HAP-1 (cell line): ENCODE measurements around the gene CFAP97.
"Not testable (repeated sequence)": the region's sequence is repeated elsewhere in the genome, so short reads cannot be mapped to it uniquely, and the experiment has no call there.

Experiments used
- DNase-seq, 2 experiments: peaks; one replicate each; pipeline ENCODE4 v3.0.0-alpha.2; 2016 to 2020; ENCODE audit warnings: low spot score in 2 of 2
- H3K27me3 ChIP-seq: fragments of 250-450 bp; sonication (Bioruptor Pico); 2 replicates; pipeline ENCODE4 v1.5.1; 2020; ENCODE audit warnings: low read depth, mild to moderate bottlenecking, moderate library complexity
- H3K36me3 ChIP-seq: fragments of 250-450 bp; sonication (Bioruptor Pico); replicated peaks from 2 replicates; pipeline ENCODE4 v1.5.1; 2020; ENCODE audit warnings: mild to moderate bottlenecking
- H3K4me1 ChIP-seq: fragments of 250-450 bp; sonication (Bioruptor Pico); 2 replicates; pipeline ENCODE4 v1.5.1; 2020; ENCODE audit warnings: mild to moderate bottlenecking
- H3K4me3 ChIP-seq: fragments of 250-450 bp; sonication (Bioruptor Pico); 2 replicates; pipeline ENCODE4 v1.5.1; 2020; ENCODE audit warnings: mild to moderate bottlenecking, moderate library complexity
- H3K9me3 ChIP-seq: fragments of 250-450 bp; sonication (Bioruptor Pico); 2 replicates; pipeline ENCODE4 v1.5.1; 2020; ENCODE audit warnings: mild to moderate bottlenecking, moderate library complexity
- in situ Hi-C: fragments of 300-500 bp; cut with MboI; formaldehyde crosslinking; loops from 3 replicates; pipeline ENCODE4 v1.14.3; 2020; ENCODE audit warnings: low sequenced_read_pairs, inconsistent platforms, mixed read lengths

The CFAP97 gene

DNA sequence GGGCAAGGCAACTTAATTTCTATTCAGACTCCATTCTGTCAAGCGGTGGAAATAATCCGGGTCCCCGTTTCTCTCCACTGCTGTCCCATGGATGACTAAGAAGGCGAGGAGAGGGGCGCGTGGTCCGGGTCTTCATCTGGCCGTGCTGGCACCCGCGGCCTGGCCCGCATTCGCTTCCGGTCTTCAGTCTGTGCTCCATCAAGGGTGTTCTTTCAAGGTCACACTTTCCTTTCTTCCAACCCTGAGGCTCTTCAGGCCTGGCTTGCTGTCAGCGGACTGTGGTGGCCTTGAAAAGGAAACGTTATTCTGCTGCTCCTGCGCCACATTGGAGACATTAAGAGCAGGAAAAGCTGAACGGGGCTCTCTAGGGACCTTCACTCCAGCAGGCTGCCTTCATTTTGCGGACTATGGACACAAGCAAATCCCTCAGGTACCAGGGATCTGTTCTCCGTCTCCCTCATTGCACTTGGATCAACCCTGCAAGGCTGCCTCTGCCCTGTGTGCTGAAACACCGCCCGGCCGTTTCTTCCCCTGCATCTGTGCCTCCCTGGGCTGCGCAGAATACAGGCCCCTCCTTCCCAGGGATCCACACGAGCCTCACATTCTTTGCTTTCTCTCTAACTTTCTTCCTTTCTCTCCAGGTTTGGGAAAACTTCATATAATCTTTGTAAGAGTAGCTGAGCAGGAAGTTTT, 66.4 kb downstream of the CFAP97 start:
- in situ Hi-C loops: no loop called here
- Histone ChIP-seq H3K36me3 (no peaks in the 10 kb centered on the region), H3K4me1 (no peaks in the 10 kb centered on the region), H3K27me3 (no peaks in the 10 kb centered on the region), H3K9me3 (no peaks in the 10 kb centered on the region), H3K4me3 (no peak overlapping the region)
- no peak for DNase-seq

DNA sequence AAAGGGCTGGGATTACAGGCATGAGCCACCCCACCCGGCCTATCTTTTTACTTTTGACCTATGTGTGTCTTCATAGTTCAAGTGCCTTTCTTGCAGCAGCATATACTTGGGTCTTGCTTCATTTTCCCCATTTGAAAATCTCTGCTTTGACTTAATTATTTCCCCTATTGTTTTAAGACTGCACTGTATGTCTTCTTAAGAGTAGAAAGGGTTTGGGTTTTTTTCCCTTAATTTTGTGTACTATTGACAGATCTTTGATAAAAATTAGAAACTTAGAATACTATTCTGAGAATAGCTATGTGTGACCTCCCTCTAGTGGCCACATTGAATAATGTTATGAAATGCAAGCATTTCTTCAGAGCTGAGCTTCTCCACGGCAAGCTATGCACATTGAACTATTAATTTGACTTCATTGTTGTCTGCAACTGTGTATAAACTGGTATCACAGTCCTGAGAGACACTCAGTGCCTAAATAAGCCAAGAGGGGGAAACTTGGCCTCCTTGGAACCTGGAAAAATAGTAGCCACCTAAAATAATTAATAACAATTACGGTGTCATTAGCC, 69.4 kb downstream of the CFAP97 start:
- Histone ChIP-seq H3K36me3 (no peaks in the 10 kb centered on the region), H3K4me3 (no peak overlapping the region), H3K9me3 (no peaks in the 10 kb centered on the region), H3K27me3 (no peaks in the 10 kb centered on the region), H3K4me1 (no peaks in the 10 kb centered on the region)
- in situ Hi-C loops: no loop called here
- peak in 1 of 2 experiments; percentile 59 for DNase-seq

GRCh38 chr4:185128272-185129119, 75.3 kb downstream of the CFAP97 start:
- peak in 1 of 2 experiments; percentile 57 for DNase-seq
- Histone ChIP-seq H3K36me3 (no peaks in the 10 kb centered on the region), H3K4me1 (peaks cover 3% of the 10 kb centered on the region; the same call in 1 of the 2 replicates), H3K9me3 (no peaks in the 10 kb centered on the region), H3K27me3 (no peaks in the 10 kb centered on the region), H3K4me3 (peak overlapping the region; percentile 34)
- in situ Hi-C loops: no loop called here

DNA sequence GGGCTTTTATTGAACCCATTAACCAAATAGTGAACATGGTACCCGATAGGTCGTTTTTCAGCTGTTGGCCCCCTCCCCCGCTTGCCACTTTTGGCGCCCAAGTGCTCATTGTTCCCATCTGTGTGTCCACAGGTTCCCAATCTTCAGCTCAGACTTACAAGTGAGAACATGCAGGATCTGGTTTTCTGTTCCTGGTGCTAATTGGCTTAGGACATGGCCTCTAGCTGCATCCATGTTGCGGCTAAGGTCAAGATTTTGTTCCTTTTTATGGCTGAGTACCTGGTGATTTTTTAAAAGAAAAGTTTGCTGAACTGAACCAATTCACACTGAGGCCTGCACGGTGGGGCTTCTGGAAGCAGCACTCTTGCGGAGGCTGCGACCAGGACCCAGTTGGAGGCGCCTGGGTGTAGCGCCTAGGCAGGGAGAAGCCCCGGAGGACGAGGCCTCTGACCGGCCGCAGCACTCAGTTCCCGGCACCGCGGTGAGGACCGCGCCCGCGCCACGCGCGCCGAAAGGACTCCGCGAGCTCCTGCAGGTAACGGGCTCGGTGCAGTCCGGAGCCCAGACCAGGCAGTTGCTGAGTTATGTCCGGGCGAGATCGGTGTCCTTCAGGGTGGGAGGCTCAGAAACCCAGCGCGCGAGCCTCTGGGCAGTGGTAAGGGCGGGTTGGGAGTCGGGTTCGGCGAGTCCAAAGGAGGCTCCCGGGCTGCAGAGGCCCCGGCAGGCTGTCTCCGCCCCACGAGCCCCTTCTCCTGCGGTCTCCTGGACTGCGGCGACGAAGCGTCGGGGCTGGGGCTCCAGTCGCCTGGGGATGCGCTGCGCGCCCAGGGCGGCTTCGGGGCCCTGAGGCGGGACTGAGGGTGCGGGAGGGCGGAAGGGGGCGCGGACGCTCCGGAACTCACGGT, 76.5 kb downstream of the CFAP97 start:
- Histone ChIP-seq H3K4me1 (peaks cover 3% of the 10 kb centered on the region; the same call in 1 of the 2 replicates), H3K9me3 (no peaks in the 10 kb centered on the region), H3K36me3 (no peaks in the 10 kb centered on the region), H3K4me3 (peak overlapping the region; percentile 34), H3K27me3 (no peaks in the 10 kb centered on the region)
- peak in 1 of 2 experiments; percentile 30 for DNase-seq
- in situ Hi-C loops: no loop called here

DNA sequence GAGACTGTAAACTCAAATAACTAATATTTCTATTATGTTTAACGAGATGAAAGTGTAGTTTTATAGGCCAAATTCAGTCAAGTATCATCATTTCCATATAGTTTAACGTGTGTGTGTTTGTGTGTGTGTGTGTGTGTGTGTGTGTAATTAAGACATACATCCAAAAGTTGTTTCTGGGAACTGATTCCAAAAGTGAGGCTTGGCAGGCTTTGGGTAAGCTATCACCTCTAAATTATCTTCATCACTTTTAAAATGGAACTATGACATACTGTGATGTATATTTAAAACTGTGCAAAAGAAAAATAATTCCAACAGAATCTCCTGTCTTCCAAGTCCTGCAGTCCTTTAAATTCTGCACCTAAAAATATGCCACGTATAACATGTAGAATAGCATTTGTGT, 79.8 kb downstream of the CFAP97 start:
- in situ Hi-C loops: no loop called here
- Histone ChIP-seq H3K36me3 (no peaks in the 10 kb centered on the region), H3K4me1 (peaks cover 3% of the 10 kb centered on the region; the same call in 1 of the 2 replicates), H3K27me3 (no peaks in the 10 kb centered on the region), H3K9me3 (no peaks in the 10 kb centered on the region), H3K4me3 (no peak overlapping the region)
- DNase-seq: no peak

DNA sequence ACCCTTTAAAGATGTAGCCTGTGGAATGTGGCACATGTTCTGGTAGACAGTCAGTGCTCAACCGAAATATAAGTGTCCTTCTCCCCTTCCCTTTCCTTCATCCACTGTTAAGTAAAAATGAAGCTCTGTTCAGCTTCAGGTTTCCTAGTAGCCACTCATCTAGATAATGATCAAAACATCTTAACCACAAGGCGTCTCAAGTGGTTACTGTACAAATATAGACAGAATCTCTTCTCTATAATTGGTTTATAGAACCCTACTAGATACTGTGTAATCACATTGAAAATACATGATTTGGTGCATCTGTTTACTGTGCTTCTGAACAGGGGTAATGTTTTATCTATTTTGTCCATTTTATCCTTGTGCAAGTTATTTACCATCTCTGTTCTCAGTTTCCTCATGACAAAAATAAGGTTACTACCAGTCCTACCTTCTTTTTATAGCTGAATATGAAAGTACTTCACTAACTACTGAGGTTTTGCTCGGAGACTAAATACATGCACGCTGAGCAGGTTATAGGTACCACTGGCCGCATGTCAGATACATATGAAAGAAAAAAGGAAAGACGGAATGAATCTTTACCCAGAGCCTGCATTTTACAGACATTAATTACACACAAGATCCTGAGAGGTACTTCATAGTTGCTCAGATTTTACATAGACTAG, 81.0 kb downstream of the CFAP97 start:
- Histone ChIP-seq H3K9me3 (no peaks in the 10 kb centered on the region), H3K4me3 (no peak overlapping the region), H3K4me1 (peaks cover 2% of the 10 kb centered on the region; the same call in 1 of the 2 replicates), H3K36me3 (no peaks in the 10 kb centered on the region), H3K27me3 (no peaks in the 10 kb centered on the region)
- in situ Hi-C loops: no loop called here
- DNase-seq: no peak

DNA sequence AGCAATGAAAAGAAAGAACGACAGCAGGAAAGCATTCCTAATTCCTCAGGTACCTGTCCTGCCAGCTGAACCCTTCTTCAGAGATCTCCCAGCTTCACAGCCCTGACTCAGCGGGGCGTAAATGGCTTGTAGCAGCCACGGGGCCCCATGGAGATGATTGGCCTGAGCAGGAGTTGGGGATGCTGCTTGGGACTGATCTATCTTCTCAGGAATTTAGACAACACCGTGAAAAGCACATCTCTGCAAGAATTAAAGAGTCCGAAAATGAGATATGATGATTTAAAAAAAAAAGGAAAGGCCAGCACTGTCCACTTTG, 83.2 kb downstream of the CFAP97 start:
- H3K27me3 ChIP-seq: no peaks in the 10 kb centered on the region
- H3K9me3 ChIP-seq: no peaks in the 10 kb centered on the region
- H3K4me1 ChIP-seq: no peaks in the 10 kb centered on the region
- H3K4me3 ChIP-seq: no peak overlapping the region
- no peak for DNase-seq
- no peaks in the 10 kb centered on the region for H3K36me3 ChIP-seq
- in situ Hi-C loops: no loop called here

- no peak for DNase-seq
- Histone ChIP-seq H3K9me3 (no peaks in the 10 kb centered on the region), H3K4me3 (no peak overlapping the region), H3K36me3 (no peaks in the 10 kb centered on the region), H3K4me1 (no peaks in the 10 kb centered on the region), H3K27me3 (no peaks in the 10 kb centered on the region)
- in situ Hi-C loops: no loop called here
Measured at GRCh38 chr4:185119927-185120630, 83.7 kb downstream of the CFAP97 start.

DNA sequence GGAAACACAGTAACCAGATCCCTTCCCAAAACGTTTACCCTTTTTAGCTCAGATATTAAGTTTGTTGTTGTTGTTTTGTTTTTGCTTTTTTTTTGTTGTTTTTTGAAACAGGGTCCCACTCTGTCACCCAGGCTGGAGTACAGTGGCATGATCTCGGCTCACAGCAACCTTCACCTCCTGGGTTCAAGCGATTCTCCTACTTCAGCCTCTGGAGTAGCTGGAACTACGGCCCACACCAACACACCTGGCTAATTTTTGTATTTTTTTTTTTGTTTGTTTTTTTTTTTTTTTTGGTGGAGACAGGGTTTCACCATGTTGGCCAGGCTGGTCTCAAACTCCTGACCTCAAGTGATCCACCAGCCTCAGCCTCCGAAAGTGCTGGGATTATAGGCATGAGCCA, 84.3 kb downstream of the CFAP97 start:
- H3K4me3 ChIP-seq, DNase-seq, H3K9me3 ChIP-seq, H3K4me1 ChIP-seq, H3K27me3 ChIP-seq, in situ Hi-C loops, H3K36me3 ChIP-seq: not testable (repeated sequence)

DNA sequence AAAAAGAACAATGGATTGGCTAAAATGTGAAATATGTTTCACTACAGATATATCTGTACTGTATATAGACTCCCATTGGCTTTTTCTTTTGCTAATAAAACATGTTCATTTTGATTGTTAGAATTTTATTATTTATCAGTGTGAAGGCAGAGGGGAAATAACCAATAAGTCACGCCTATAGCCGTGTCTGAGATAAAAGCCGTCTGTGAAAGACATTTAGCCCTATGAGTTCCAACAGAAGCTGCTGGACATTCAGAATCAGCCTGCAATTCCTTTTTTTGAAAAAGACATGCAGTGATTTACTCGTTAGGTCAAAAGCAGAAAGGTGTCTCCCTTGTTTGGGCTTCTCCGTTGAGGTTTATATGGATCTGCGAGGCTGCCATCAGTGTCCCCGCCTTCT, 84.9 kb downstream of the CFAP97 start:
- in situ Hi-C loops: no loop called here
- no peaks in the 10 kb centered on the region for H3K36me3 ChIP-seq
- H3K4me3 ChIP-seq: no peak overlapping the region
- DNase-seq: no peak
- H3K27me3 ChIP-seq: no peaks in the 10 kb centered on the region
- no peaks in the 10 kb centered on the region for H3K9me3 ChIP-seq
- H3K4me1 ChIP-seq: no peaks in the 10 kb centered on the region

GRCh38 chr4:185117300-185117934, 86.4 kb downstream of the CFAP97 start:
- Histone ChIP-seq H3K4me1 (no peaks in the 10 kb centered on the region), H3K36me3 (no peaks in the 10 kb centered on the region), H3K9me3 (no peaks in the 10 kb centered on the region), H3K27me3 (no peaks in the 10 kb centered on the region), H3K4me3 (no peak overlapping the region)
- DNase-seq: no peak
- in situ Hi-C loops: no loop called here

GRCh38 chr4:185115827-185116232, 88.0 kb downstream of the CFAP97 start:
- in situ Hi-C loops: no loop called here
- Histone ChIP-seq H3K27me3 (no peaks in the 10 kb centered on the region), H3K36me3 (no peaks in the 10 kb centered on the region), H3K4me3 (no peak overlapping the region), H3K9me3 (no peaks in the 10 kb centered on the region), H3K4me1 (no peaks in the 10 kb centered on the region)
- DNase-seq: peak in 1 of 2 experiments; percentile 30
